Measurements from ENCODE around the gene NRIP1. TPM values are rescaled to one million over a fixed set of nuclear protein-coding genes. Genes with fewer than 3 reads are reported as not detected.

NRIP1 gene
- total RNA-seq, 4 donors from 2014 or later: 38.5 to 63.7 (median 55.6) TPM

- in situ Hi-C loops (cut with MboI; ENCODE audit: low pct_ligation_motif_present in 1 of 4, low pct_unique_long_range_greater_than_20kb in 1 of 4, low sequenced_read_pairs in 3 of 4) (no loop called here), intact Hi-C loops (cut with DNase I; ENCODE audit: low total_unique reads) (no loop called here)
- Histone ChIP-seq H3K27me3 (no peaks in the 10 kb centered on the region), H3K4me1 (peaks cover 2 to 25% (median 13%) of the 10 kb centered on the region in 4 donors), H3K9me3 (no peaks in the 10 kb centered on the region), H3K4me3 (no peak overlapping the region), H3K27ac (no peak overlapping the region), H3K36me3 (peaks cover 0 to 3% (median 0%) of the 10 kb centered on the region in 4 donors)
- no peak for DNase-seq
- TF ChIP-seq CTCF (IDR thresholded peaks at IDR 0.05) (no peak), EP300 (IDR thresholded peaks at IDR 0.05; ENCODE audit: low read depth) (no peak), POLR2A (IDR thresholded peaks at IDR 0.05) (no peak), POLR2AphosphoS5 (IDR thresholded peaks at IDR 0.05) (no peak)
- WGBS, 2 donors (ENCODE audit: low coverage in 1 of 2): 73 to 80% methylated on average over 3 of the region's 3 CpGs
Measured at GRCh38 chr21:15009837-15010363, 54.9 kb downstream of the NRIP1 start.

- in situ Hi-C loops (cut with MboI; ENCODE audit: low pct_ligation_motif_present in 1 of 4, low pct_unique_long_range_greater_than_20kb in 1 of 4, low sequenced_read_pairs in 3 of 4) (no loop called here), intact Hi-C loops (cut with DNase I; ENCODE audit: low total_unique reads) (no loop called here)
- DNase-seq: no peak
- Histone ChIP-seq H3K4me1 (peaks cover 2 to 45% (median 20%) of the 10 kb centered on the region in 4 donors), H3K36me3 (peaks cover 0 to 3% (median 0%) of the 10 kb centered on the region in 4 donors), H3K27ac (no peak overlapping the region), H3K4me3 (no peak overlapping the region), H3K9me3 (no peaks in the 10 kb centered on the region), H3K27me3 (no peaks in the 10 kb centered on the region)
- 93 to 95% methylated on average over 9 to 11 of the region's 11 CpGs for WGBS, 2 donors (ENCODE audit: low coverage in 1 of 2)
- no peak for TF ChIP-seq CTCF (IDR thresholded peaks at IDR 0.05)
- TF ChIP-seq POLR2A (IDR thresholded peaks at IDR 0.05): no peak
- no peak for TF ChIP-seq POLR2AphosphoS5 (IDR thresholded peaks at IDR 0.05)
Measured at GRCh38 chr21:15007716-15008296, 57.0 kb downstream of the NRIP1 start.

DNA sequence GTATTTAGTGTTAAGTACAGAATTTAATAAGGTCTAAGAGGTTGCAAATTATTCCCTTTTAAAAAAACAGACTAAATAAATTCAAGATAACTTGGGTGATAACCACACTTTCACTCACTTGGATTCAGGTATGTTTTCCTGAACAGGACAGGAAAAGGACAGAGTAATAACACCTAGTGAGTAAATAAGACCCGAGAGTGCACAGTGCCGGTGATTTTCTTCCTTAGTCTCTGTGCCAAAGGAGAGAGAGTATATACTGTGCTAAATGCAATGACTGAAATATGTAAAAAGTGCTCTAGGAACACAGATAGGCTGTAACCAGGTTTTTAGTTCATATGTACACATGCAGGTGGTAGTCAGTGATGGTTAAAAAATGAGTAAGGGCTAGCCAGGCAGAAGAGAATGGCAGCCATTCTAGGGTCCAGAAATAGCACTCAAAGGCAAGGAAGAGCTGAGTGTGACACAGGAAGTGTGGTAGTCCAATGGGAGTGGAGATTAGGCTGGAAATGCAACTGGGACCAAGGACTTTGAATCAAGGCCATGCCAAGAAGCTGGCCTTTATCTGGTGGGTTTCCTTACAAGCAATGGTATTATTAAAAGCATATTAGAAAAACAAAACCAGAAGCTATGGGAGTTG is 58.1 kb downstream of the NRIP1 start:
- intact Hi-C loops (cut with DNase I; ENCODE audit: low total_unique reads): no loop called here
- Histone ChIP-seq H3K4me1 (peaks cover 2 to 54% (median 27%) of the 10 kb centered on the region in 4 donors), H3K36me3 (peaks cover 0 to 1% (median 0%) of the 10 kb centered on the region in 4 donors), H3K27me3 (no peaks in the 10 kb centered on the region), H3K27ac (peak overlapping the region in 1 of 4 donors; percentile 8), H3K9me3 (no peaks in the 10 kb centered on the region), H3K4me3 (no peak overlapping the region)
- TF ChIP-seq POLR2AphosphoS5 (IDR thresholded peaks at IDR 0.05): no peak
- no peak for TF ChIP-seq CTCF (IDR thresholded peaks at IDR 0.05)
- no peak for TF ChIP-seq EP300 (IDR thresholded peaks at IDR 0.05; ENCODE audit: low read depth)
- TF ChIP-seq POLR2A (IDR thresholded peaks at IDR 0.05): no peak
- 33 to 56% methylated on average over 2 of the region's 2 CpGs for WGBS, 2 donors (ENCODE audit: low coverage in 1 of 2)
- in situ Hi-C loops (cut with MboI; ENCODE audit: low pct_ligation_motif_present in 1 of 4, low pct_unique_long_range_greater_than_20kb in 1 of 4, low sequenced_read_pairs in 3 of 4): no loop called here
- DNase-seq: no peak

GRCh38 chr21:15005391-15005790 is 59.4 kb downstream of the NRIP1 start:
- Histone ChIP-seq H3K4me3 (no peak overlapping the region), H3K36me3 (no peaks in the 10 kb centered on the region), H3K27me3 (no peaks in the 10 kb centered on the region), H3K4me1 (peaks cover 2 to 65% (median 38%) of the 10 kb centered on the region in 4 donors), H3K9me3 (no peaks in the 10 kb centered on the region), H3K27ac (peak overlapping the region in 2 of 4 donors; percentile 25 to 33)
- TF ChIP-seq EP300 (IDR thresholded peaks at IDR 0.05; ENCODE audit: low read depth) (no peak), POLR2AphosphoS5 (IDR thresholded peaks at IDR 0.05) (no peak), POLR2A (IDR thresholded peaks at IDR 0.05) (no peak), CTCF (IDR thresholded peaks at IDR 0.05) (no peak)
- no peak for DNase-seq
- intact Hi-C loops (cut with DNase I; ENCODE audit: low total_unique reads) (no loop called here), in situ Hi-C loops (cut with MboI; ENCODE audit: low pct_ligation_motif_present in 1 of 4, low pct_unique_long_range_greater_than_20kb in 1 of 4, low sequenced_read_pairs in 3 of 4) (no loop called here)
- 47 to 61% methylated on average over 3 to 6 of the region's 6 CpGs for WGBS, 2 donors (ENCODE audit: low coverage in 1 of 2)

Measured in transverse colon (tissue), 4 donors.